ENCODE data around the gene PTH.

Gene PTH

GRCh38 chr11:13448876-13449275 lies 46.9 kb downstream of the PTH start:
- peak; percentile 59 for DNase-seq

- no peak for DNase-seq
These were observed 49.4 kb downstream of the PTH start for GRCh38 chr11:13446444-13446843.

DNA sequence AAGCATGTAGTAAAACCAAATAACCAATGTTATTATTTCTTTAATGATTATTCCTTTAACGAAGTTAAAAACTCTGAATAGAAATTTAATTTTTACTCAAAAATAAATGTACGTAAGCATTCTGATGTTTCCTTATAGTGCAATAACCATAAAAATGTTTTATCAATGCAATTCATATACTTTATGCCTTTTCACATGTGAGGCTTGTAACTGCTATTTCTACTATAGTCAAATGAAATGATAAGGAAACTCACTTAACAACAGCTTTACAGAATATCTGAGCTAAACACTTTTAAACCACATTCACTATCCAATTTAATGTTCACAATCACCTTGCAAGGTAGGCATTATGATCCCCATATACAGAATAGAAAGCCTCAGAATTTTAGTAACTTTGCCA lies 50.2 kb downstream of the PTH start:
- DNase-seq = no peak

Measured in hematopoietic multipotent progenitor cell treated with erythropoietin and hydrocortisone succinate and interleukin-3 and kit ligand, for 6 days (in vitro differentiated cells).